ENCODE results near the gene SPDYE3. TPM values are rescaled to one million over a fixed set of nuclear protein-coding genes. Genes with fewer than 3 reads are reported as not detected.
"Not testable (repeated sequence)": the region's sequence is repeated elsewhere in the genome, so short reads cannot be mapped to it uniquely, and the experiment has no call there.

SPDYE3 gene
- total RNA-seq, 1 donor from 2014 or later = not detected

GRCh38 chr7:100351657-100352058 is 44.2 kb downstream of the SPDYE3 start:
- Mint-ChIP-seq H3K27ac (no peak overlapping the region), H3K27me3 (no peaks in the 10 kb centered on the region), H3K9me3 (ENCODE audit: low read depth) (no peaks in the 10 kb centered on the region), H3K4me1 (ENCODE audit: low read depth) (no peaks in the 10 kb centered on the region), H3K4me3 (ENCODE audit: low read depth) (no peak overlapping the region), H3K36me3 (ENCODE audit: insufficient read depth) (peaks cover 15% of the 10 kb centered on the region)
- DNase-seq (ENCODE audit: low spot score, unreplicated experiment) = no peak
- TF ChIP-seq CTCF (IDR thresholded peaks at IDR 0.05; ENCODE audit: unreplicated experiment) = no peak

GRCh38 chr7:100352230-100352781 is 44.8 kb downstream of the SPDYE3 start:
- H3K27me3 Mint-ChIP-seq; H3K4me1 Mint-ChIP-seq (ENCODE audit: low read depth); H3K27ac Mint-ChIP-seq; H3K9me3 Mint-ChIP-seq (ENCODE audit: low read depth); H3K4me3 Mint-ChIP-seq (ENCODE audit: low read depth); DNase-seq (ENCODE audit: low spot score, unreplicated experiment): not testable (repeated sequence)
- peaks cover 11% of the 10 kb centered on the region for H3K36me3 Mint-ChIP-seq (ENCODE audit: insufficient read depth)

GRCh38 chr7:100352984-100353684 is 45.6 kb downstream of the SPDYE3 start:
- Mint-ChIP-seq H3K9me3 (ENCODE audit: low read depth) (no peaks in the 10 kb centered on the region), H3K27ac (no peak overlapping the region), H3K4me1 (ENCODE audit: low read depth) (no peaks in the 10 kb centered on the region), H3K27me3 (no peaks in the 10 kb centered on the region), H3K4me3 (ENCODE audit: low read depth) (no peak overlapping the region), H3K36me3 (ENCODE audit: insufficient read depth) (peaks cover 10% of the 10 kb centered on the region)
- DNase-seq (ENCODE audit: low spot score, unreplicated experiment) = no peak
- no peak for TF ChIP-seq CTCF (IDR thresholded peaks at IDR 0.05; ENCODE audit: unreplicated experiment)

- H3K4me1 Mint-ChIP-seq (ENCODE audit: low read depth) = no peaks in the 10 kb centered on the region
- no peaks in the 10 kb centered on the region for H3K9me3 Mint-ChIP-seq (ENCODE audit: low read depth)
- H3K27ac Mint-ChIP-seq = no peak overlapping the region
- TF ChIP-seq CTCF (IDR thresholded peaks at IDR 0.05; ENCODE audit: unreplicated experiment) = no peak
- DNase-seq (ENCODE audit: low spot score, unreplicated experiment) = no peak
- peaks cover 10% of the 10 kb centered on the region for H3K36me3 Mint-ChIP-seq (ENCODE audit: insufficient read depth)
- no peak overlapping the region for H3K4me3 Mint-ChIP-seq (ENCODE audit: low read depth)
- no peaks in the 10 kb centered on the region for H3K27me3 Mint-ChIP-seq
Measured at GRCh38 chr7:100353685-100354330, 46.3 kb downstream of the SPDYE3 start.

- Mint-ChIP-seq H3K36me3 (ENCODE audit: insufficient read depth) (peaks cover 16% of the 10 kb centered on the region), H3K9me3 (ENCODE audit: low read depth) (no peaks in the 10 kb centered on the region), H3K27me3 (no peaks in the 10 kb centered on the region), H3K4me1 (ENCODE audit: low read depth) (no peaks in the 10 kb centered on the region), H3K4me3 (ENCODE audit: low read depth) (no peak overlapping the region), H3K27ac (no peak overlapping the region)
- no peak for DNase-seq (ENCODE audit: low spot score, unreplicated experiment)
- no peak for TF ChIP-seq CTCF (IDR thresholded peaks at IDR 0.05; ENCODE audit: unreplicated experiment)
Measured at GRCh38 chr7:100356416-100357068, 49.0 kb downstream of the SPDYE3 start.
